HG03354 (cell line): Measurements from ENCODE around the gene BIRC6.

Experiments
- ATAC-seq: cut with Tn5 transposase; IDR thresholded peaks from one replicate; pipeline ENCODE4 v1.9.1; 2021; ENCODE audit warnings: mild to moderate bottlenecking; ENCODE audit not compliant: unreplicated experiment, poor library complexity, severe bottlenecking

BIRC6 gene

GRCh38 chr2:32372519-32373182 is 15.8 kb downstream of the BIRC6 start:
- no peak for ATAC-seq

GRCh38 chr2:32375228-32375892 is 18.5 kb downstream of the BIRC6 start:
- ATAC-seq = no peak

GRCh38 chr2:32376756-32377155 is 19.9 kb downstream of the BIRC6 start:
- ATAC-seq = no peak

- no peak for ATAC-seq
Observed at GRCh38 chr2:32377928-32378327, 21.1 kb downstream of the BIRC6 start.

GRCh38 chr2:32379352-32379751 is 22.5 kb downstream of the BIRC6 start:
- no peak for ATAC-seq

- ATAC-seq = no peak
Observed at GRCh38 chr2:32383858-32384257, 27.0 kb downstream of the BIRC6 start.

- no peak for ATAC-seq
Observed at GRCh38 chr2:32384529-32384928, 27.7 kb downstream of the BIRC6 start.

GRCh38 chr2:32386739-32387138 is 29.9 kb downstream of the BIRC6 start:
- no peak for ATAC-seq

- no peak for ATAC-seq
Observed at GRCh38 chr2:32399221-32399620, 42.4 kb downstream of the BIRC6 start.

- ATAC-seq = no peak
Observed at GRCh38 chr2:32402091-32402490, 45.3 kb downstream of the BIRC6 start.

- no peak for ATAC-seq
Observed at GRCh38 chr2:32403782-32404181, 47.0 kb downstream of the BIRC6 start.

GRCh38 chr2:32404691-32405090 is 47.9 kb downstream of the BIRC6 start:
- no peak for ATAC-seq

GRCh38 chr2:32416519-32416918 is 59.7 kb downstream of the BIRC6 start:
- ATAC-seq = no peak

GRCh38 chr2:32417659-32418058 is 60.8 kb downstream of the BIRC6 start:
- no peak for ATAC-seq

- no peak for ATAC-seq
Observed at GRCh38 chr2:32418778-32419177, 62.0 kb downstream of the BIRC6 start.

- no peak for ATAC-seq
Observed at GRCh38 chr2:32422133-32422532, 65.3 kb downstream of the BIRC6 start.

- no peak for ATAC-seq
Observed at GRCh38 chr2:32423536-32423935, 66.7 kb downstream of the BIRC6 start.

- ATAC-seq = no peak
Observed at GRCh38 chr2:32424739-32425138, 67.9 kb downstream of the BIRC6 start.

GRCh38 chr2:32425719-32426141 is 68.9 kb downstream of the BIRC6 start:
- no peak for ATAC-seq

GRCh38 chr2:32427672-32428610 is 71.1 kb downstream of the BIRC6 start:
- no peak for ATAC-seq

GRCh38 chr2:32430804-32431203 is 74.0 kb downstream of the BIRC6 start:
- ATAC-seq = no peak
